Uterus (tissue), 2 donors: ENCODE data around the gene MEIOB.

Experiments used
- CTCF ChIP-seq, 4 experiments: fragments of 200-600 bp in 2 of 4; fragments of 450-650 bp in 2 of 4; sonication (generic) in 2 of 4; IDR thresholded peaks; one replicate each; pipeline ENCODE4 v1.5.1; 2016 to 2019; ENCODE audit warnings: antibody characterized with exemption in 4 of 4, mild to moderate bottlenecking in 2 of 4, moderate library complexity in 1 of 4
- POLR2A ChIP-seq, 2 donors: fragments of 450-650 bp; IDR thresholded peaks; one replicate each; pipeline ENCODE4 v1.6.1; 2016; ENCODE audit warnings: antibody characterized with exemption in 2 of 2, mild to moderate bottlenecking in 1 of 2, moderate library complexity in 1 of 2

DNA sequence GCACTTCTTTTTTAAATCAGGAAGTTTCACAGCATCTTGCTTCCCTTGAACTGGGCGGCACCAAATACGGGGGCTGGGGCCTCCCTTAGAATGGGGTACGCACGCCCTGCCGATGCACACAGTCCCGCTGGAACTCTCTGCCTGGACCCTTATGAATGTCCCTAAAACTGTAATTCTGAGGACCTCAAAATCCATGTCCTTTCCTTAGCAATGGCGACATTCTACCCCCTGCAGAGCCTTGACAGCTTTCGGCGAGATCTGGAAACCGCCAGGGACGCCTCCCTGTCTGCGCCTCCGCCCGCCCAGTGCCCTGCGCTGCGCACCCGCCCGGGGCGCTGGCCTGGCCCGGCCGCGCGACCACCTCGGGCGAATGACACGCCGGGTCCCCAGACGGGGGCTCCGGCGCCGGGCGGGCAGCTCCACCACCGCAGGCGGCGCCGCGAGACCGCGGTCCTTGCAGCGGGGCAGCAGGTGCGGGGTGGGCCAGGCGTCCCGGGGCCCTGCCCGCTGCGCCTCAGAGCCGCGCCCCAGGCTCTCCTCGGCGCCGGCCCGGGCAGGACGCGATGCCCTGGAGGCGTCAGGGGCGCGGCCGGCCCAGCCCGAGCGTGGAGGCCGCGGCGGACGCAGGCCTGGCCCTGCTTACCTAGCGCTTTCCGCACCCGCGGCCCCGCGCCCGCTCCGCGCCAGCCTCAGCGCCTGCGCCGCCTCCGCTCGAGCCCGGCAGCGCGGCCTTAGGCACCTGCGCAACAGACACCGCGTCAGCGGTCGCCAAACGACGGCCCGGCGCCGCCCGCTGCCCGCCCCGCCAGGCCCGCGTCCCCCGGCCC, 45.9 kb downstream of the MEIOB start:
- TF ChIP-seq POLR2A (IDR thresholded peaks at IDR 0.05), result no peak
- TF ChIP-seq CTCF (IDR thresholded peaks at IDR 0.05), result peak in 1 of 4 experiments; percentile 7
